NCI-H2107 (cell line): ENCODE results near the gene FGD2.

Experiments
- DNase-seq: peaks from one replicate; lab custom pipeline; 2025; lab: John Stamatoyannopoulos, UW

Gene FGD2

DNA sequence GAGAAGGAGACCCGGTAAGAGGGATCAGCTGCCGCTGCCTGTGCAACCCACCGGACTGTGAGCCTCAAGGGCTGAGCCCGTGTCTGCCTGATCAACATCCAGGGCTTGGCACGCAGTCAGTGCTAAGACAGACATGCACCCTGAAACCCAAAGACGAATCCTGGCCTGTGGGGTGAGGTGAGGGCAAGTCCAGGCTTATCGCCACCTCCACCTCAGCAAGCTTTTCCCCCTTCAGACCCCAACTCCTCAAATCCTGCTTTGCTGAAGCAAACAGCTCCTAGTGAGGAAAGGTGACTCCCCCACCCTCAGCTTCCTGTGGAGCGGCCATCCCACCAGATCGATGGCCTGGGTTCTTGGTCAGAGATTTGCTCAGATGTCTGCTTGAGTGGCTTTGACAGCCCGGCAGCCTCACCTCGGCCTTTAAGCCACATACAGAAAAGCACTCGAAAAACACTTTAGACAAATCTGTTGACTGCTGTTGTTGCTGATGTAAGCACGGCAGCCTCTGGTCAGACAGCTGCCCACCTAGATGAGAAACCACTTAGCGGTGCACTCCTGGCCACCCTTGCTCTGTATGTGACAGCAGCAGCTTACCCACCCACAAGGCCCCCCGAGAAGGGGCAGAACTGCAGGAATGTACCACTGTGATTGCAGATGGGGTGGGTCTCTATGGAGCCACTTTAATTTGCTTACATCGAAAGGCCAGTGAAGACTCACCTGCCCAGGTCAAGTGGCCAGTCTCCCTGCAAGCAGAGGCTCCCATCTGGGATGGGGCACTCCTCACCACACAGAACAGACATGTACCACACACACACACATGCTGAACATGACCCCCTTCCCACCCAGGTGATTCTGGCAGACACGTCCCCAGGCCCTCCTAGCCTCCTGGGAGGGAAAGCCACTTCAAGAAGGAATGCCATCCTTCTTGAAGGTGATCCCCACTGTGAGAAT is 34.3 kb upstream of the FGD2 start:
- no peak for DNase-seq

DNA sequence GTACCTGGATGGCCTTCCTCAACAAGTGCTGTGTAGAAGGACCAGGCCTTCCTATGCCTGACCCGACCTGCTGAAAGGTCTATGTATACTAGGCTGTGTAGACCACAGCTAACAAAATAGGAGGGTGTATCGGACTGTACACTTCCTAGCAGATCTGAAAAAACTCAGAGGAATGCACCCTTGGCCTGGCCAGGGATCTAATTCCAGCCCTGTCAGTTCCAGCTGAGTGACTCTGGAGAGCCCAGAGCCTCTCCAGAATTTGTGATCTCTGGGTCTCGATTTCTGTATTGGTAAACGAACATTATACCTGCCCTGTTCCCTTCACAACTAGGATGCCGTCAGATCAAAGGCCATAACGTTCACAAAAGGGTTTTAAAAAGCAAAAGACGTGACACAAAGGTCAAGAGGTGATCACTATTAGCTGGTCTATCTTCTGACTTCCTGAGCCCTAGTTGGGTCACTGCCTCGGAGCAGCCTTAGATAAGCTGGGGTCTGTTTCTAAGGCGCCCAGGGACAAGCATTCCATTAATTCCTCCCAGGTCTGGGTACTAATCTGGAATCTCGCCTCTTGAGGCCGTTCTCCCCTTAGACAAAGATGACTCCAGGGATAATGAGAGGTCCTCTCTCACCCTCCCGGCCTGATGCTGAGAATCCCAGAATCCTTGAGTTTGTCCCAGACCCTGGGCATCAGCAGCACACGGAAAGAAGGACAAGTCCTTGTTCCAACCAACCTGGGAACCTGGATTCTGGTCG is 33.4 kb upstream of the FGD2 start:
- DNase-seq, result no peak

DNA sequence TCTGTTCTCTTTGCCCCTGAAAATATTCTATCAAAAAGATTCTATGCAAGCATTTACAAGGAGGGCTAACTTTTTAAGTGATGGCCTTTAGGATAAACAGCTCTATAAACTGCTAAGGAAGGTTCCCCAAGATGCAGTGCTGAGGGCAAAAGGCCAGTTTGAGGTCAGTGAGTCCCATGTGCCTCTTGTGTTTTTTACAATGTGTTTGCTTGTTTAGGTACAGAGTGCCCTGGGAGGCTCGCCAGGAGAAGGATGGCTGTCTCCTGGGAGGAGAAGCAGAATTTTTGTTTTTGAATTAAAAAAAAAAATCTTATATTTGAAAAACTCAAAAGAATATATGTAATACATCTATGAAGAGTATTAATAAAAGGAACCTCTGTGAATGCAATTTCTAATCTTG is 32.3 kb upstream of the FGD2 start:
- no peak for DNase-seq

DNA sequence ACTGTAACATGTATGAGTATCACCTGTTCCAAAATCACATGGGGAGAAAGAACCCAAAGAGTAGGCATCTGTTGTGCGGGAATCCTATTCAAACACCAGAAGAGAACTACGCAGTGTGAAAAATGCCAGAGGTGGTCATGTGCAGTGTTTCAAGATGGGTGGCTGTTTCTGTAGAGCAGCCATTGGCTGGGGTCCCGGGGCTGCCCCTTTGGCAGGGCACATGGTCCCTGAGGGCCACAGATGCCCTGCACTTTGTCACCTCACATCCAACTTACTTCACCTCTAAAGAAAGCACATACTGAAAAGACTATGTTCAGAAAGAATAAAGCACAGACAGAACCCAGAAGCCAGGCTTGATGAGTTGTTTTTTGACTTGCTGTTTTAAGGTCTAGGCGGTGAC is 31.8 kb upstream of the FGD2 start:
- DNase-seq, result no peak

DNA sequence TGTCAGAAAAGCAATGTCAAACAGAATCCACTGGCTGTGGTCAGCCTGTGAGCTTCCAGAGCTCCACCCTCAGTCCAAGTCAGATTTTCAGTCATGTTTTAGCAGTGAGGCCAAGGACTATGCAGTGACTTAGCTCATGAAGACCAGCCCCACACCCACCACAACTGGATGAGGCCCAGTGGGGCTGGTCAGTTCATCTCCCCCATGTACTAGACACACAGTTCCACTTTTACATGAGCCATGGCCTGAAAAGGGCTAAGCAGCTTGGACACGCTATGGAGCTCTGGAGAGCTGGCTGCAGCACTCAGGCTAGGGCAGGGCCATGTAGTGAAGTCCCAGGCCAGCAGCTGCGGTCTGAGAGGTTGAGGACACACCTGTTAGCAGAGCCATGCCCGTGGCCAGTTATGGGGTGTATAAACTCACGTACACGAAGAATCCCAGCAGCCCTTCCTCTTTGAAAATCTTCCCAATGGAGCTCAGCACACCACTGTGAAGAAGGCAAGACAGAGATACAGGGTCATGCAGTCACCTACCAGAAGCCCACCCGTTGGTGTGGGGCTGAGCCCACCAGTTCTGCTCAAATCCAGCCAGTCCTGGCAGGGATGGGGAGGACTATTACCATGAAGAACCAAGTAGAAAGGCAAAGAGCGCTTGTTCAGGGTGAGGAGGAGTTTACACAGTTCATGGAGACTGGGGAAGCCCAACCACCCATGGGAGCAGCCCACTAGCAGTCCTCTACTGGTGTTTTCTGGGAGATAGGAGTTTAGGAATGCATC is 30.0 kb upstream of the FGD2 start:
- no peak for DNase-seq

DNA sequence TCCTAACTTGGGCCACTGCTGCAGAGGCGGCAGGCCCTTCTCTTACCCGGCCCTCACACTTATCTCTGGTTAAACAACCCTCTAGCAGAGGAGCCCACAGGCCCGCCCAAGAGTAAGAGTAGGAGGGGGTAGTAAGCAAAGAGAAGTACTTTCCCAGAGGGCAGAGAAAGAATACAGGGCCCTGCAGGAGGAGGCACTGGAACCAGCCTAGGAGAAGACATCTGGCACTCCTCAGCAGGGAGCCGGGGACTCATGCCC is 29.5 kb upstream of the FGD2 start:
- DNase-seq, result no peak

DNA sequence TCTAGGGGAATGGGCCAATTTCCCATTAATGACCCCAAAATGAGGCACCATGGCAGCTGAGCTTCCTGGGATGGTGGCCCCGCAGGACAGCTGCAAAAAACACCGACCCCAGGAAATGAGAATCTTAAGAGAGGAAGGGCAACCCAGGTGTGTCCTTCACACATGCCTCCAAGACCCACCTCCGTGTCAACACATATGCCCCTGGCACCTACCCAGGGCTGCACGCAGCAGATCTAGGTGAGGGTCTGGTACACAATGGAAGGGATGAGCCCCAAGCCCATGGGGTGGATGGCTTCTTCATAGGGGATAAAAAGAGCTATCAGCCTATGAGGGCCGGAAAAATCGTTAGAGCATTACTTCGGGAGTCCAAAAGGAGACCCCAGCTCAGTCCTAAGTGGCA is 28.9 kb upstream of the FGD2 start:
- no peak for DNase-seq

DNA sequence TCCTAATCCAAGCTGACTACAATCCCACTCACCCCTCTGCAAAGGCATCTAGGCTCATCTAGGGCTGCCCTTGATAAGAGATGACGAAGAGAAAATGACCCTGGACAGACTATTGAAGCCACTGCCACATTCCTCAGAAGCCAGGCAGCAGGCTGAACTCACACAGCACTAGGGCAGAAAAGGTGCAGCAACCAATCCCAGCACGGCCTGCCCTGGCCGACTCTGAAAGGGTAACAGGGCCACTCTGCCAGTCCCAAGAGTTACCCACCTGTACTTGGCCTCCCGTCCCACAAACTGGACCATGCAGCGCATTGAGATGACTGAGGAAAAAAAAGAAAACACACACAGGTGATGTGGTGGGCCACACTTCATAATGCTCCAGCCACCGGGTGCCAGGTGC is 28.5 kb upstream of the FGD2 start:
- no peak for DNase-seq

DNA sequence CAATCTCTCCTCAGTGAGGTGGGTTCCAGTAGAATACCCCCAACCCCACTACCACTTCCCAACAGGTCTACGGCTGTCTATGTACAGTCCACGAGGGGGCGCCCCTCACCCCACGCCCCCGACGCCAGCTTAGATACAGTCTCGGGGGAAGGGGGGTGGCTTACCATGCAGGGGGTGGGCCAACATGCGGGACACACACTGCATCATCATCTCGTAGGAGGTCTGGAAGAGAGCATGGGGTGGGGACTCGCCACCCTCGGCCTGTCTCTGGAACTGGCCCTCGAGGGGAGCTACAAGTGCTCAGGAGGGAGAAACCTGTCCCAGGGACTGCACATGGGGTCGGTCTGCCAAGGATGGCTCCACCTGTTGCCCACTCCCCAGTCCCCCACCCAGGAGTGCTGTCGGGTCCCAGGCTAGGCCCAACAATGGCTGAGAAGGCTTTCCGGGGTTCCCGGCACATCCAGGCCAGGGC is 27.9 kb upstream of the FGD2 start:
- DNase-seq, result no peak

DNA sequence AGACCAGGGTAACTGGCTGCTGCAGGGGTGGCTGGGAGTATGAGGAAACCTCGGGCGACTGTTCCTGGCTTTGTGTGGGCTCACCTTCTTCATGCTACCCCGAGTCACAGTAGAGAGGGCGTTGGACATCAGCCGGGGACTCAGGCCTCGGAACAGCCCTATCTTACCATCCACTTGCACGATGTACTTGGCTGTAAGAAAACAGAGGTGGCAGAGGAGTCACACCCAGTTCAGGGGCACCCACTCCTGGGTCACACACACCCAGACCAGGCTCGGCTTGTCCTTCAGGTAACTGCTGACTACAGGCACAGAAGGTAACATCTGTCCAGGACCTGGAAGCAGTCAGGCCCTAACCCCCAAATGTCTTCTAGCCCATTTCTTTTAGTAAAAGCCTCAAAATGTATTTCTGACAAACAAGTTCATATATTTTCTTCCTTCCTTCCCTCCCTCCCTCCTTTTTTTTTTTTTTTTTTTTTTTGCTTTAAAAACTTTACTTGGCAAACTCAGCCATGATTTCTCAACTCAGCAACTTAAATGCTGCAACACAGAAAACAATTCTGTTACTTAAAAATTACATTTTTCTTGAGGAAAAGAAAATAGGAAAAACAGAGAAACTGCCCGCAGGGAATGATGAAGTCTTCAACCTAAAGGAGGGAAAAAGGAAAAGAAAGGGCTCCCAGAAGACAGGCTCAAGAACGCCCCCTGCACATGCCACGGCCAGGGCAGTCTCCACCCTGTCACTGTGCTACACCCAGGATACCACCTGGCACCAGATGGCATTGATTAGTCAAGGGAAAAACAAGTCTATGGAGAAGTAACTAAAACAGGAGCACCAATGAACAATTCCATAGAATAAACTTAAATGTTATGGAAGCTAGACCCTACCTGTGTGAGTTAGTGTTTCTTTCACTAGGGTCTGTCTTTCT is 26.8 kb upstream of the FGD2 start:
- DNase-seq, result no peak

DNA sequence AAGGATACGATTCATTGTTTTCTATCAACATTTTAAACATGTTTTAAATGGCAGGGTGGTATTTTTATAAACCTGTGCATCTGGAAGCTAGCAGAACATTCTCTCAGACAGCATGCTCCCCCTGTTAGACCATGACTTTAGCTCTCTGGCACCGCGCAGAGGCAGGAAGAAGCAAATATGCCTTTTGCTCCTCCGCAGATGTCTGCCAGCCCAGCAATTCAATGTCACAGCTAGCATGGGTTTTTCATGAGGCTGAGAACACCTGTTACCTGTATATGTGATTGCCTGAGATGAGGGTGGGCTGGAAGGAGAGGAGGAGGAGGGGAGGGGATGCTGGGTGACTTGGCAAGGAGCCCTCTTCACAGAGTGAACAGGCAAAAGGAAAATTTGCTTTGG is 26.1 kb upstream of the FGD2 start:
- no peak for DNase-seq

DNA sequence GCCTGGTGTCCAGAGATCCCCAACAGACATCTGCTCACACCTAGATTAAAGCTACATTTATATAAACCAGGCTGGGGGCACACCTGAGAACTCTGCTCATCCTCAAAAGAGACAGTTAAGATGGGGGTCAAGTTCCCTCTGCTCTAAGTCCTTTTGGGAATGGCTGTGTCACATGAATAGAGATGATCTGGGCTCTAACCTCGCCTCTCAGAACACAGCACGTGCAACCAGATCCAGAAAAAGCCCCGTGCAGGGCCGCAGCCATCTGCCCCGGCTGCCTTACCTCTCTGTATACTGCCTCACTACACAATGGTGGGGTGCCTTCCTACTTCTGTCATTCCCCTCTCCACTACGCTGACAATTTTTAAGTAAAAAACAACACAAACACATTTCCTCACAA is 25.3 kb upstream of the FGD2 start:
- DNase-seq, result no peak

DNA sequence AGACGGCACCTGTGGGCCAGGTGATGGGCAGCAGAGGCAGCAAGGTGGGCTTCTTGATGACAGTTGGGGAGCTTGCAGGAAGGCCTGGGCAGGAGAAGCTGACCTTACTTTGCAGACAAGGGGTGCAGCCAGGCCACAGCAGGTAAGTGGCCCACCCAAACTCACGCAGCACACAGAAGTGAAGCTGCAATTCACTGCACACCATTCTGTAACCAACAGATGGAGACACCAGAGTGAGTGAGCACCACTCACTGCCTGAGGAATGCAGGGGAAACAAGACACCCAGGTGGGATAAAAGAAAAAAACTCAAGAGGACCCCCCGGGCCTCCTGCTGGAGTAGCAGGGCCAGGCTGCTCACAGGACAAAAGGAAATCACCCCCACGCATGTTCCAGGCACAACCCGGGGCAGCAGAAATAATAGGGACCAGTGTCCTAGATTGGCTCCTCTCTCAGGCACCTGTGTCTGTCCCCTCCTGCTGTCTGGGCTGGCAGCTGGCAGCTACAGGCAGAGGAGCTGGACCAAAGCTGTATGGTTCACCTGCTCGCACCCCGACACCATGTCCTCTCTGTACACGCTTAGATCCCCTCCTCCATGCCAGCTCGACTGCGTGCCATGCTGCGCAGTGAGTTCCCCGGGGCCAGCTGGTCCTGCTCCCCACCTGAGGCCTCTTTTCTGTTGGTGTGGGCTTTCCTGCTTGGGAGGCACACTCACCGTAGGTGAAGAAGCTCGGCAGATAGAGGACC is 24.4 kb upstream of the FGD2 start:
- DNase-seq, result no peak

DNA sequence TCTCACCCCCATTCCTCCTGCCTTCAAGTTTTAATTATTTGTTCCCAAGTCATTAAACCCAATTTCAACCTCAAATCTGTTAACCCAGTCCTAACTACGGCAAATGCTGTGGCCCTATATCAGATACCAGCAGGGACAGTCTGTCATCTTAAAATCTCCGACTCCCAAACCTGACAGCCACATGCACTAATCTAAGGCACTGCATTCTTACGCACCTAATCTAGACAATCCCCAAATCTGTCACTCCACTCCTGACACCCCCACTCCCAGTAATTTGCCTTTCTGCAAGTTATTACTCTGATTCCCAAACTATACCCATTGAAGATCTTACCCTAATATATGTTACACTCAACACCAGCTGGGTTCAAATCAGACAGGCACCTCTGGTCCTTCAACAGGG is 21.9 kb upstream of the FGD2 start:
- no peak for DNase-seq

DNA sequence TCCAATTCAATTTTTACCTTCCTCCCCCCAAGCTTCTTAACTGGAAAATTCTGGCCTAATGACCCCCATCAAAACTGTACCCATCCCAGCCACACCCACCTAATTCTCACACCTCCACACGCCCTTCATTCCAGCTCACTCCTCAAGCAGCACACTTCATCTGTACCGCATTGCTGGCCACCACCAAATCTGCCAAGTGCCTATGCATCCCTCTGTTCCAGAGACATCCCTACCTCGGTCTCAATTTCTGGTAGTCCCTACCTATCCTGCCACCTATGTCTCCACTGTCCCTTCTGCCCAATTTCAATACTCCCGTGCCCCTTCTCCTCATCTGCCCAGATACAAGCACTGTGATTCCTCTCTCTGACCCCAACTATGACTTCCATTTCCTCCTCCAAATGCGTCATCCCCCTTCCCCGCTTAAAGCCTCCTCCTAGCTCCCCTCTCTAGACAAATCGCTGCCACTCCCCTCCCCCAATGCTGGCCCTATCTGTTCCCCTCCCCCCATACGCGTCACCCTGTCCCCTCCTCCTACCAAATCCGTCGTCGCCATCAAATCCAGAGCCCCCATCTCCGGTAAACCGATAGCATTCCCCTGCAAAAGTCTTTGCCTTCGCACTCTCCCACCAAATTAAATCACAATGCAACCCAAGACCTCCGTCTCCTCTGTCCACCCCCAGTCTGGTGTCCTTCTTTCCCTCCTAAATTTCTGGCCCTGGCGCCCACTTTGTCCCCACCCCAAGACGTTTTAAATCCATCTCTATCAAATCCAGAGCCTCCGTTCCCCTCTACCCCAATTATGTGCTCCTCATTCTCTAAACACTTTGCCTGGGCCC is 20.7 kb upstream of the FGD2 start:
- no peak for DNase-seq

DNA sequence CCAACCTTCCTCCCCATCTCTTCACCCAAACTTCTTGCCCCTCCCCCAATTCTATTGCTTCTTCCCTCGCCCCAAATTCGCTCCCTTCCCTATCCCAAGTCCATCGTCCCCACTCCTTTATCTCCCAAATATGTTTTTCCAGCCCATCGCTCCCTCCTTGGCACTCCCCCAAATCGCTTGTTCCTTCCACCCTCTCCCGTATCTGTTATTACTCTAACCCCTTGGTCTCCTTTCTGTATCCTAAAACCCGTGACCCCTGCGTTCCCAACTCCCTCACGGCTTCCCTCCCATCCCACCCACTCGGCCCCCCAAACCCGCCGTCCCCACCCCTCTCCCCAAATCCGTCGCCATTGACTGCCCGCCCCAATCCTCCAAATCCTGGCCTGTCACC is 20.0 kb upstream of the FGD2 start:
- no peak for DNase-seq

DNA sequence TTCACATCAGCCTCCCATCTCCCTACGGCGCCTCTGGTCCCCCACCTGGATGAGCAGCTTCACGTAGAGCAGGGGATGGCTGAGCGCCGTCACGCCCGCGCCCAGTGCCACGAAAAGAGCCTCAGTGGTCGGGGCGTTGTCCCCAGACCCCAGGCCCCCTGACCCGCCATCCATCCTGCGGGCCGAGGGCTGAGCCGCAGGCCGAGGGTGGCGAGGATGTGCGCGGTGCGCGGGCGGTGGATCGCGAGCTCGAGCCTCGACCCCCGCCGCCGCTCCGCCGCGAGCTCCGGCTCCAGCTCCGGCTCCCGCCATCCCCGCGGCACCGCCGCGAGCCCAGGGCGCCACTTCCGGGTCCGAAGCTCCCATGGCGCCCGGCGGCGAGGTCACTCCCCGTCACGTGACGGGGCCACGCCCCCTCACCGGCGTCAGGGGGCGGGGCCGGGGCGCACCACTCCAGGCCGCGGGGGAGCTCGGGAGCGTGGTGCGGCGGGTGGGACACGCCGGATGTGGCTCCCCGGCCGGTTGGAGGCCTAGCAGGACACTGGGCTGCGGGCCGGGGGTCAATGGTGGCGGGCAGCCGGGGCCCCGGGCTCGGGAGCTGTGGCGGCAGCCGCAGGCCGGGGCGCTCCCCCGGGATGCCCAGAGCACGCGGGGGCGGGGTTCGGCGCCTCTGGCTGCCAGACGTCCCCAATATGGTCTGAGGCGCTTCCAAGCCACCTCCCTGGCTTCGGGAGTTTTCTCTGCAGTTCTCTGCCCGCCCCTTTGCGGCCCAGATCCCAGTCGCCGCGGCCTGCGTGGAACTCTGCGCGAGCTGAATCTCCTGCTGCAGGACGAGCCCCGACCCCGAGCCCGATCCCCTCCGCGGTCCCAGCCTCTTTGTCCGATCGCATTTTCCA is 19.4 kb upstream of the FGD2 start, which contains the start of gene MTCH1:
Gene MTCH1 (minus strand): TSS at position 389 of the 896 bp plus-strand sequence. CDS start 23 bp downstream, at position 366.
- peak; percentile 64 for DNase-seq

DNA sequence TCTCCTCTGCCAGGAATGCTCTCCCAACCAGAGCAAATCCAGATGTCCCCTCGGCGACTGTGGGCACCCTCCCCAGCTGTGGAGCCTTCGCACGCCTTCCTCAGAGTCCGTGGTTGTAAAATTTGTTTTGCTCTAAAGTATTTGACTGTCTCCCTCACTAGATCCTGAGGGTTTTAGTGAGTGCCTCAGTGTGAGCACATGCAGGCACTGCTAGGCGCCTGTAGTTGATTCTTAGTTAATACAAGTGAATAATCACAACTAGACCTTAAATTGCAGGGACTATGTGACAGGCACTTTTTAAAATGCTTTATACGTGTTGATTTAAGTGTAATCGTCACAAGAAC is 18.8 kb upstream of the FGD2 start:
- DNase-seq, result no peak

DNA sequence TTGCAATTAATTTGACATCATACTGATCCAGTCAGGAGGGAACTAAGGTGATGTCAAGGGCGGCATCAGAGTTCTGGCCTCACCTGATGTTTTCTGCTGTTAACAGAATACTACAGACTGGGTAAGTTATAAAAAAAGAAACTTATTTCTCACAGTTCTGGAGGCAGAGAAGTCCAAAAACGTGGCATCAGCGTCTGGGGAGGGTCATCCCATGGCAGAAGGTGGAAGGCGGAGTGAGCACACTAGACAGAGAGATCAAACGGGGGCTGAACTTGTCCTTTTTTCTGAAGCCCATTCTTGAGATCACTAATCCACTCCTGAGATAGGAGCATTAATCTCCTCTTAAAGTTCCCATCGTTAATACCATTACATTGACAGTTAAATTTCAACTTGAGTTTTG is 16.2 kb upstream of the FGD2 start:
- DNase-seq, result no peak
